HG02798 (cell line): ENCODE results near the gene SPRR2A.
"Not testable (repeated sequence)": the region's sequence is repeated elsewhere in the genome, so short reads cannot be mapped to it uniquely, and the experiment has no call there.

Source experiments
- ATAC-seq: cut with Tn5 transposase; IDR thresholded peaks from one replicate; pipeline ENCODE4 v1.9.1; 2021; ENCODE audit warnings: mild to moderate bottlenecking; ENCODE audit not compliant: unreplicated experiment, poor library complexity

SPRR2A gene

DNA sequence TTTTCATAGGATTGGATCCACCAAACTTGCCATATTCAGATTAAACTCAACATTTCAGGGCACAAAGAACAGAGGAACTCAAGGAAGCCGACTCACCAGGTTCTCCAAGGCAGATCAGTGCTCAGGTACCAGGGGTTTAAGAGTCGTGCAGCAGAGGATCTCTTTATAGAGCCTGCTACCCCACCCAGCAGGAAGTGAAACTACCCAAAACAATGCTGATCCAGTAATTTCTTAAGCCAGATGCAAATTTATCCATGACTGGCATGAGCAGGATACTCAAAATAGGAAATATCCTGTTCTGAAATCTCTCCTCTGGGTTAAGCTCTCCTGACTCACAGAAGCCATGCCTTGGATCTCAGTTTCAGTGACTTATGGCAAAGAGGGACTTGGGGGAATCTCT lies at the start of gene SPRR2A:
Gene SPRR2A (minus strand): TSS at position 138 of the 400 bp plus-strand sequence. CDS start 777 bp downstream, outside the sequence.
- ATAC-seq = no peak

DNA sequence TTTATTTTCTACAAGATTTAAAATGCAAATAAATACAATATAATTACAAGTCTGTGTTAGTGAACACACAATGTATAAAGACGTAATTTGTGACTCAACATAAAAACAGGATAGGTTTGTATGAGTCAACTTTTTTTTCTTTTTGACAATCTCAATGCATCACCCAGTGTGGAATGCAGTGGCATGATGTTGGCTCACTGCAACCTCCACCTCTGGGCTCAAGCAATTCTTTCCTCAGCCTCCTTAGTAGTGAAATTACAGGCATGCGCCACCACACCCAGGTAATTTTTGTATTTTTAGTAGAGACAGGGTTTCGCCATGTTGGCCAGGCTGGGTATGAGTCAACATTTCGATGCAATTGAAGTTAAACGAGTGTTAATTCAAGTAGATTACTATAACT lies 42.9 kb upstream of the SPRR2A start:
- ATAC-seq = no peak

DNA sequence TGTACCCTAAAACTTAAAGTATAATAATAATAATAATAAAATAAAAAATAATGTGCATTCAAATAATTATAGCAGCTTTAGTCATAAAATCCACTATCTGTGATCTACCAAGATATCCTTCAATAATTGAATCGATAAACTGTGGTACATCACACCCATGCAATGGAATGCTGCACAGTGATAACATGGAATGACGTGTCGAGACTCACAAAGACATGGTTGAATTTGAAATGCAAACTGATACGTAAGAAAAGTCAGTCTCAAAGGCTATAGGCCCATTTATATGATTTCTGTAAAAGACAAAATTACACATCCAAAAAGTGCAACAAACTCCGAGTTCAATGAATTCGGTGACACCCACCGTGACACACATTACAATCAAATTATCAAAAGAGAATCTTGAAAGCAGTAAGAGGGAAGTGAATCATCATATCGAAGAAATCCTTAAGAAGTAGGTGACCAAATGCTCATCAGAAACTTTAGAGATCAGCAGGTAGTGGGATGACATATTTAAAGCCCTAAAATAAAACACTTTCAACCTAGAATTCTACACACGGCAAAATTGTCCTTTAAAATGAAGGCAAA lies 42.2 kb upstream of the SPRR2A start:
- no peak for ATAC-seq

DNA sequence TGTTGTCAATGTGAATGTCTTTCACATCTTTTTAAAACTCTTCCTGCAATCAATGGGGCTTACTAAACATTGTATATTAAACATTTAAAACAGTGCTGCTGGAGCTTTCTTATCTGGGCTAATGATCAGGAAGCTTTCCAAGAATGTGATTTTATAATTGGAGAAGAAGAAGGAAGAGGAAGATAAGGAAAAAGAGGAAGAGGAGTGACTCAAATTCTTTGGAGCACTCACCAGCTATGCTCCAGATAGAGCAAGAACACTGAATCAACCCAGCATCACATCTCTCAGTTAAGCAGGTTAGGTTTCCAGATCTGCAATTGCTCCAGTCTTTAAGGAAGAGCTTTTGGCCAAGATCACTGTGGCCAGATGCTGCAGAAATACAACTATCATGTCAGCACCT lies 38.5 kb upstream of the SPRR2A start:
- no peak for ATAC-seq

DNA sequence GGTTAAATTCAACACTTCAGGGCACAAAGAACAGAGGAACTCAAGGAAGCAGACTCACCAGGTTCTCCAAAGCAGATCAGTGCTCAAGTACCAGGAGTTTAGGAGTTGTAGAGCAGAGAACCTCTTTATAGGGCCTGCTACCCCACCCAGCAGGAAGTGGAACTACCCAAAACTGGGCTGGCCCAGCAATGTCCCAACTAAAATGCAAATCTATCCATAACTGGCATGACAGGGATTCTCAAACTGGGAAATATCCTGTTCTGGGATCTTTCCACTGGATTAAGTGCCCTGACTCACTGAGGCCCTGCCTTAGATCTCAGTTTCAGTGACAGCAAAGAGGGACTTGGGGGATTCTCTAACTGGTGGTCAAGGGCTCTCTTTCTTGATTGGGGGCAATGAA lies 37.1 kb upstream of the SPRR2A start, which contains the start of gene SPRR2E:
Gene SPRR2E (minus strand): TSS at position 101 of the 400 bp plus-strand sequence. CDS start 775 bp downstream, outside the sequence.
- no peak for ATAC-seq

GRCh38 chr1:153087652-153088051 lies 30.3 kb upstream of the SPRR2A start:
- no peak for ATAC-seq

DNA sequence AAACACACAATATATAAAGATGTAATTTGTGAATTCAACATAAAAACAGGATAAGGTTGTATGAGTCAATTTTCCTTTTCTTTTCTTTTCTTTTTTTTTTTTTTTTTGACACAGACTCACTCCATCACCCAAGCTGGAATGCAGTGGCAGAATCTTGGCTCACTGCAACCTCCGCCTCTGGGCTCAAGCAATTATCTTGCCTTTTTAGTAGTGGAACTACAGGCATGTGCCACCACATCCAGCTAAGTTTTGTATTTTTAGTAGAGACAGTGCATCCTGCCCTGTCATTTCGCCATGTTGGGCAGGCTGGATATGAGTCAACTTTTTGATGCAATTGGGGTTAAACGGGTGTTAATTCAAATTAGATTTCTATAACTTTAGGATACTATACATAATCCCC lies 24.4 kb upstream of the SPRR2A start:
- no peak for ATAC-seq

DNA sequence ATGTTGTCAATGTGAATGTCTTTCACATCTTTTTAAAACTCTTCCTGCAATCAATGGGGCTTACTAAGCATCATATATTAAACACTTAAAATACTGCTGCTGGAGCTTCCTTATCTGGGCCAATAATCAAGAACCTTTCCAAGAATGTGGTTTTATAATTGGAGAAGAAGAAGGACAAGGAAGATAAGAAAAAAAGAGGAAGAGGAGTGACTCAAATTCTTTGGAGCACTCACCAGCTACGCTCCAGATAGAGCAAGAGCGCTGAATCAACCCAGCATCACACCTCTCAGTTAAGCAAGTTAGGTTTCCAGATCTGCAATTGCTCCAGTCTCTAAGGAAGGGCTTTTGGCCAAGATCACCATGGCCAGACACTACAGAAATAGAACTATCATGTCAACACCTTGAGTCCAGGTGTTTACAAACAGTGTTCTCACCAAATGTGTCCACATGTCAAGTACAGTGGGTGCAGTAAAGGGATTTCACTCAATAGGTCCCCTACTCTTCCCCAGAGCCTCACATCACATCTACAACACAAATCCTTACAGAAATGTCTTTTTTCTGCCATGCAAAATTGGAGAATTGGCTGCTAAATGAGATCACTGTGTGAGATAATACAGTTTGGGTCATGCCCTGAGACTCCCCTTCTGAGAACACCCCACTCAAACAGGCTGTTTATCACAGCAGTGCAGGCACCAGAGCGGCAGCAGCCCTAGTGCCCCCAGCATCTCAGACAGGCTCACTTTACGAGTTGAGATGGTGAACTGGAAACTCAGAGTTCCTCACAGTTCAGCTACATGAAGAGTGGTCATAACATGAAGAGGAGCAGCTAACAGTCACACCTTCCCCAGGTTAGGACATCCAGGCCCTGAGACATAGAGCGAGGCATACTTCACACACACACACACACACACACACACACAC lies 15.8 kb upstream of the SPRR2A start:
- no peak for ATAC-seq

DNA sequence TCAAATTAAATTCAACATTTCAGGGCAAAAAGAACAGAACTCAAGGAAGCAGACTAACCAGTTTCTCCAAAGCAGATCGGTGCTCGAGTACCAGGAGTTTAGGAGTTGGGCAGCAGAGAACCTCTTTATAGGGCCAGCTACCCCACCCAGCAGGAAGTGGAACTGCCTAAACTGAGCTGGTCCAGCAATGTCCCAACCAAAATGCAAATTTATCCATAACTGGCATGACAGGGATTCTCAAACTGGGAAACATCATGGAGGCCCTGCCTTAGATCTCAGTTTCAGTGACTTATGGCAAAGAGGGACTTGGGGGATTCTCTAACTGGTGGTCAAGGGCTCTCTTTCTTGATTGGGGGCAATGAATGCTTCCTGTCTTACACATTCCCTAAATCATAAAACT lies 14.2 kb upstream of the SPRR2A start, which contains the start of gene SPRR2B:
Gene SPRR2B (minus strand): TSS at position 101 of the 400 bp plus-strand sequence. CDS start 772 bp downstream, outside the sequence.
- ATAC-seq = no peak

GRCh38 chr1:153070243-153070642 lies 12.9 kb upstream of the SPRR2A start:
- ATAC-seq = no peak

DNA sequence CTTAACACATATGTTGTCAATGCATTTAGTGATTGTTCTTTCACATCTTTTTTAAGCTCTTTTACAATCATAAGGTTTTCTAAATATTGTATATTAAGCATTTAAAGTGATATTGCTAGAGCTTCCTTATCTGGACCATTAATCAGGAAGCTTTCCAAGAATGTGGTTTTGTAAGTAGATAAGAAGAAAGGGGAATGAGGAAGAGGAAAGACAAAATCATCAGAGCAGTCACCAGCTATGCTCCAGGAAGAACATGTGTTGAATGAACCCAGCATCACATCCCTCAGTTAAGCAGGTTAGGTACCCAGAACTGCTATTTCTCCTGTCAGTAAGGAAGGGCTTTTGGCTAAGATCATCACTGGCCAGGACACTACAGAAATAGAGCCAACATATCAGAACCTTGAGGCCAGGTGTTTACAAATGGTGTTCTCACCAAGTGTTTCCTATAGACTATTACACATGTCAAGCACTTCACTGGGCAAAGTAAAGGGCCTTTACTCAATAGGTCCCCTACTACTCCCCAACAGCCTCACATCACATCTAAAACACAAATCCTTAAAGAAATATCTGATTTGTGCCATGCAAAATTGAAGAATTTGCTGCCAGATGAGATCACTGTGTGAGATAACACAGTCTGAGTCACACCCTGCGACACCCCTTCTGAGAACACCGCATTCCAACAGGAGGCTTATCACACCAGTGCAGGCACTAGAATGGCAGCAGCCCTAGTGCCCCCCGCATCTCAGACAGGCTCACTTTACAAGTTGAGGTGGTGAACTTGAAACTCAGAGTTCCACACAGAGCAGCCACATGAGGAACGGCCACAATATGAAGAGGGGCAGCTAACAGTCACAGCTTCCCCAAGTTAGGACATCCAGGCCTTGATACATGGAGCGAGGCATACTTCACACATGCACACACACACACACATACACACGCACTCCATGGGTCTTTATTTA lies 1.8 kb upstream of the SPRR2A start:
- ATAC-seq = no peak

GRCh38 chr1:153058154-153058553 lies 842 bp upstream of the SPRR2A start:
- ATAC-seq = no peak

DNA sequence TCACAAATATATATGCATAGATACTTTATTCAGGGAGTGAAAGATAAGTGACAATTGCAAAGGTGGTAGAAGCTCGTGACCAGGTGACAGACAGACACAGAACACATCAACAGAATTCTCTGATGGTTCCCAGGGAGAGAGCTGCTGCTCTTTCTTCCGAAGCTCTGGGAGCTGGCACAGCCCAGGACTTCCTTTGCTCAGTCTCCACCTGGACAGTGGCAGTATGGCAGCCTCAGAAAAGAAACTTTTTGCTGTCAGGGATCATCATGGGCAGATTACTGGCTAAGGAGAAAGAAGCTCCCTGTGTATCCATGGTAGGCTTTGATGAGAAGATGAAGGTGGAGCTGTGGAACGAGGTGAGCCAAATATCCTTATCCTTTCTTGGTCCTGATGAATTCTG lies 1.2 kb downstream of the SPRR2A start:
- not testable (repeated sequence) for ATAC-seq

DNA sequence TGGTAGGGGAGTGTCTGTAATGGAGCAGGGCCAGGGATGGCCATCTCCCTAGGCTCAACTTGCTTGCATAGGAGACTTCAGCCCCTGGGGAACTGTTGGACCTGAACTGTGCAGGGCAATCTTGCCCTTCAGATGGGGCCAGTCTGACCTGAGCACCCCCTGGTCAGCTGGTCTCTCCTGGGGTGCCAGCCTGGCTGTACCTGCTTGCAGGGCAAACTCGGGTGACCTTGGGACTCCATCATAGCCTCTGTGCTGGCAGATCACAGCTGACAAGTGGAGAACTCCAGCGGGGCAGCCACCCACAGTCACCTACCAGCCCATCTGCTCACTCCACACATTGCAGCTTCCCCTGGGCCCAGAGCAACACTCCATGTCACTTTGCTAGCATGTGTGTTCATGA lies 8.1 kb downstream of the SPRR2A start:
- no peak for ATAC-seq

GRCh38 chr1:153040950-153041631 lies 16.2 kb downstream of the SPRR2A start, which contains the start of gene SPRR2D:
TSS of gene SPRR2D (minus strand) at chr1:153041120. CDS start at chr1:153040346, 774 bp downstream.
- no peak for ATAC-seq

GRCh38 chr1:153035211-153035610 lies 22.1 kb downstream of the SPRR2A start:
- no peak for ATAC-seq

- no peak for ATAC-seq
Measured at GRCh38 chr1:153032677-153033308, 24.5 kb downstream of the SPRR2A start.

DNA sequence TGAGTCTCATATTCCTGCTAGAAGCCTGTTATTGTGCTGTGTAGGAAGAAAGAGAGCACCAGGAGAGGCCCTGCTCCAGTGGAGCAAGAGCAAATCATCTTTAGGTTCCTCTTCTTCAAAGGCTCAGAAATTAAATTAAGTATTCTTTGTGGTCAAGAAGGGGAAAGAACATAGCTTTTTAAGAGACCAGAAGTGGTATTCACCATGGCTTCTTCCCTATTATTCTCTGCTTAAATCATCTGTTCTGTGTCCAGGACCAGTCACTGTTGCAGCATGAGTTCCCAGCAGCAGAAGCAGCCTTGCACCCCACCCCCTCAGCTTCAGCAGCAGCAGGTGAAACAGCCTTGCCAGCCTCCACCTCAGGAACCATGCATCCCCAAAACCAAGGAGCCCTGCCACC lies 25.2 kb downstream of the SPRR2A start:
- ATAC-seq = no peak

DNA sequence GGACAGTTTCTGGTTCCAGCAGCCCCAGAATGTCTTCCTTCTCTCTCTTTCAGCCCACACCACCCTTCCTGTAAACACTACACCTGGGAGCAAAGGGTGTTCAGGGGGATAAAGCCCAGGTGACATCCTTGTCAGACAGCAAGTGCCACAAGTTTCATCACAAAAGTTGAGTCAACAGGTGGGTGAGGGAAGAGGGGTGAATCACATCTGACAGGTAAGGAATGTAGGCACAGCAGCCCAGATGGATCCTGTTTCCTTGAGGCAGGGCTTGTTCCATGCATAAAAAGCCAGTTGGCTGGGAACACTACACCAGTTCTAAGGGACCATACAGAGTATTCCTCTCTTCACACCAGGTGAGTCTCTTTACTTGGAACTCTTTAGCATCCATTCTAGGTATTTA lies 26.4 kb downstream of the SPRR2A start, which contains the start of gene SPRR1B:
Gene SPRR1B (plus strand): TSS at position 309 of the 400 bp plus-strand sequence. CDS start 1,143 bp downstream, outside the sequence.
- no peak for ATAC-seq
